T-helper 2 cell treated with Interferon-gamma antibody and Interleukin-4, amounts not matched to agents 5 μg/mL and 100 μg/mL, for 36 hours (primary cell): ENCODE data around the gene MRPS24.

Experiments used
- DNase-seq: peaks from one replicate; pipeline ENCODE4 v3.0.0; 2021; ENCODE audit warnings: low spot score
- H3K27ac Mint-ChIP-seq: one replicate; pipeline ENCODE4 v1.8.0; 2021; ENCODE audit warnings: mild to moderate bottlenecking, mixed read lengths
- H3K27me3 Mint-ChIP-seq: one replicate; pipeline ENCODE4 v1.8.0; 2021; ENCODE audit warnings: low read depth, mixed read lengths
- H3K36me3 Mint-ChIP-seq: one replicate; pipeline ENCODE4 v1.8.0; 2021; ENCODE audit warnings: low read depth, mixed read lengths
- H3K4me1 Mint-ChIP-seq: one replicate; pipeline ENCODE4 v1.8.0; 2021; ENCODE audit warnings: low read depth, mixed read lengths
- H3K4me3 Mint-ChIP-seq: one replicate; pipeline ENCODE4 v1.8.0; 2022; ENCODE audit warnings: mild to moderate bottlenecking, moderate library complexity, mixed read lengths
- H3K9me3 Mint-ChIP-seq: one replicate; pipeline ENCODE4 v1.8.0; 2021; ENCODE audit warnings: mixed read lengths

The MRPS24 gene

DNA sequence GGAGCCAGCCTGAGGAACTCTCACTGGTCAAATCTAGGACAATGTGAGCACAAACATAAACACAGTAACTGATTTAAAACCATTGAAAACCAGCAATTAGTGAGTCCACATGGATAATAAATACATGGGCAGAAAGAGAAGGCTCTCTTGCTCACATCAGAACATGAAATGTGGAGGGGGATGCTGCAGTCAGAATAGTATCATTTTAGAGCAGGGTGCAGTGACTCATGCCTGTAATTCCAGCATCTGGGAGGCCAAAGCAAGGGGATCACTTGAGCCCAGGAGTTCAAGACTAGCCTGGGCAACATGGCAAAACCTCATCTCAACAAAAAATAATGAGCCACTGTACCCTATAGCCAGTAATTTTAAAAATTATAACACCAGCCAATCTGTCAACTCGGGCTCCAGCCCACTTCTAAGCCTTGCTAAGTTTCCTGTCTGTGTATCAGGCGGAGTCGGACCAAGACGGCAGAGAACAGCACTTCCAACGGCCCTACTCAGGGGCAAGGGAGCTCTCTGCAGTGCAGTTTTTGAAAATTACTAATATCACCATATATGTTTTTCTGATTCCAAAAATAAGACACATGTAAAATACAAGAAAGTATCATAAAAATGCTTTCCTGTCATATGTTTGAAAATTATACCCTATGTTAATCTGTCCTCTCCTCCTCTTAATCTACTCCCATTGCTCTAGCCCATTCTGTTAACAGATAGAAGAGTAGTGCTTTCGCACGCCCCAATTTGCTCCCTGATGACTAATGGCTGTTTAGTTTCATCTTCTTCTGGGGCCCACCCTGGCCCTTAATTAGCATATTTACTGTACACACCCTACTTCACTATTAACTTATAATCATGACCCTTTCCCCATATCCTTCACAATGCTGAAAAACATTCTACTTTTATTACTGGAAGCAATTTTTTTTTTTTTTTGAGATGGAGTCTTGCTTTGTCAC lies 20.0 kb upstream of the MRPS24 start:
- peaks cover 12% of the 10 kb centered on the region for H3K36me3 Mint-ChIP-seq
- no peak for DNase-seq
- H3K27me3 Mint-ChIP-seq: no peaks in the 10 kb centered on the region
- no peaks in the 10 kb centered on the region for H3K9me3 Mint-ChIP-seq
- H3K4me1 Mint-ChIP-seq: peaks cover 15% of the 10 kb centered on the region
- no peak overlapping the region for H3K27ac Mint-ChIP-seq
- H3K4me3 Mint-ChIP-seq: no peak overlapping the region

DNA sequence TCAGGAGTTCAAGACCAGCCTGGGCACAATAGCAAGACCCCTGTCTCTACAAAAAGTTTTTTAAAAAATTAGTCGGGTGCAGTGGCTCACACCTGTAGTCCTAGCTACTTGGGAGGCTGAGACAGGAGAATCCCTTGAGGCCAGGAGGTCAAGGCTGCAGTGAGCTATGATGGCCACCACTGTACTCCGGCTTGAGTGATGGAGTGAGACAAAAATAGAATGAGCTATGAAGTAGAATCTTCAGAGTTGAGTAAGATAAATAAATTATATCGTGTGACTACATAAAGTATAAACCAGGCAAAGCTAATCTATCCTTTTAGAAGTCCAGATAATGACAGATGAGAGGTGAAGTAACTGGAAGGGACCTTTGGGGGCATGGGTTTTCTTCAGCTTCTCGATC lies 15.3 kb upstream of the MRPS24 start:
- Mint-ChIP-seq H3K27ac (no peak overlapping the region), H3K36me3 (peaks cover 30% of the 10 kb centered on the region), H3K4me3 (no peak overlapping the region), H3K4me1 (peaks cover 1% of the 10 kb centered on the region), H3K27me3 (no peaks in the 10 kb centered on the region), H3K9me3 (no peaks in the 10 kb centered on the region)
- no peak for DNase-seq

DNA sequence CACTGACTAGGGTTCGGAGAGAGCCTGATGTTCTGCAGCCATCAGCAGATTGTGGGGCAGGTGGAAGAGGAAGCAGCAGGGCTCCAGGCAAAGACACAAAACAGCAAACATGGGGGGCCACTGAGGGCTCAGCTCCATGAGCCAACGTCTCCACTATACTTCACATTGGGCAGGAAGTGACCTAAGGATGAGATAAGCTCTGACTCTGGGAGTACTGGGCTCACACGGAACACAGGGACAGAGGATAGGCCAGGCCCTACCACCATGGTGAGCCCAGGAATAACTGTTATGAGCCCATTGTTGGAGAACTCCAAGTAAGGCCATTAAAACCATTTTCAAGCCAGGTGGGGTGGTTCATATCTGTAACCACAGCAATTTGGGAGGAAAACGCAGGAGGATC lies 14.9 kb upstream of the MRPS24 start:
- Mint-ChIP-seq H3K27ac (no peak overlapping the region), H3K27me3 (no peaks in the 10 kb centered on the region), H3K36me3 (peaks cover 32% of the 10 kb centered on the region)

DNA sequence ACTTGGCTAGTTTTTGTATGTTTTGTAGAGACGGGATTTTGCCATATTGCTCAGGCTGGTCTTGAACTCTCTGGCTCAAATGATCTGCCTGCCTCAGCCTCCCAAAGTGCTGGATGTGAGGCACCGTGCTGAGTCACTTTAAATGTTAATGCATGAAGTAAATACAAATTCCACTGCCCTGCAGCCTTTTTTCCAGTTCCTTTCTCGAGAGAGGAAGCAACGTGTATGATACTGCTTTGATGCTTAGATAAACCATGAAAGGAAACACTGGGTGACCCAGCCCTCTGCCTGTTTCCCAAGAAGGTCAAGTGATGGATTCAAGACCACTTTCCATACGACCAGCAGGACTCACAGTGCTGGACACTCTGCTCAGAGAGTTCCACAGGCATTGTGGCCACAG lies 11.3 kb upstream of the MRPS24 start:
- DNase-seq: no peak
- Mint-ChIP-seq H3K9me3 (no peaks in the 10 kb centered on the region), H3K4me1 (no peaks in the 10 kb centered on the region), H3K4me3 (no peak overlapping the region), H3K27ac (no peak overlapping the region), H3K27me3 (no peaks in the 10 kb centered on the region), H3K36me3 (peaks cover 49% of the 10 kb centered on the region)

More for the DNA sequence above, 14.9 kb upstream of the MRPS24 start:
- no peak overlapping the region for H3K4me3 Mint-ChIP-seq
- H3K9me3 Mint-ChIP-seq: no peaks in the 10 kb centered on the region
- H3K4me1 Mint-ChIP-seq: no peaks in the 10 kb centered on the region
- no peak for DNase-seq

DNA sequence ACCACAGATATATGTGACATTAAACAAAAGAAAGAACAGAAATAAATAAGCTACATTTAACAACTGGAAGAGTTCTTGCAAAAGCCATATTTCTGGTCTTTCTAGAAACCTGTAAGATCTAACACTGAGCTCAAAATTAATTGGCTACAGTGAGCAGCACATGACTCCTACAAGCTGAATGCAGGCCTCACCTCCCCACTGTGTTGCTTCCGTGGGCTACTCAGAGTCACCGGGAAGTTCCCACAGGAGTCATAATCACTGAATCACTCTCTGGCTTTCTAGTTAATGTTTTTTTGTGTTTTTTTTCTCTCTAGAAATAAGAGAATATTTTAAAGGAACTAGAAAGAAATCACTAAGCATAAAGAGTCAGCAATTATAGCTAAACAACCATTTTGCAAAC lies 10.2 kb upstream of the MRPS24 start:
- Mint-ChIP-seq H3K4me3 (no peak overlapping the region), H3K9me3 (no peaks in the 10 kb centered on the region), H3K27me3 (no peaks in the 10 kb centered on the region), H3K36me3 (peaks cover 50% of the 10 kb centered on the region), H3K4me1 (no peaks in the 10 kb centered on the region), H3K27ac (no peak overlapping the region)
- no peak for DNase-seq

DNA sequence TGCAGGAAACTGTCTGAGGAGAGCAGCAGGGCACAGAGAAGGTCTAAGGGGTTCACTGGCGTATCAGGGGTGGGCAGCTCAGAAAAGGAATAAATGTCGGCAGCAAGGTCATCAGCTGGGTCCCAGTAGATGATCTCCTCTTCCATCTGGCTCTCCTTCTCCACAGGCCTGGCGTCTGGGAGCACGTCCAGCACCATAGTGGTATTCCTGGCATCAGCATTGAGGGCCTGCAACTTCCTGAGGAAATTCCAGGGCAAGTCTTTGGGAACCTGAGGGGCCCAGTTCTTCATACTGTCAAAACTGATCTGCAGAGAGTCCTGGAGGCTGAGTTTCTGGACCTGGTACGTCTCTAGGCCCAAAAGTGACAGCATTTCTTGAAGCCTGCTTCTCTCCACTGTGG lies 9.6 kb upstream of the MRPS24 start:
- Mint-ChIP-seq H3K4me3 (no peak overlapping the region), H3K27me3 (no peaks in the 10 kb centered on the region), H3K27ac (no peak overlapping the region), H3K4me1 (no peaks in the 10 kb centered on the region), H3K9me3 (no peaks in the 10 kb centered on the region), H3K36me3 (peaks cover 46% of the 10 kb centered on the region)
- DNase-seq: no peak

DNA sequence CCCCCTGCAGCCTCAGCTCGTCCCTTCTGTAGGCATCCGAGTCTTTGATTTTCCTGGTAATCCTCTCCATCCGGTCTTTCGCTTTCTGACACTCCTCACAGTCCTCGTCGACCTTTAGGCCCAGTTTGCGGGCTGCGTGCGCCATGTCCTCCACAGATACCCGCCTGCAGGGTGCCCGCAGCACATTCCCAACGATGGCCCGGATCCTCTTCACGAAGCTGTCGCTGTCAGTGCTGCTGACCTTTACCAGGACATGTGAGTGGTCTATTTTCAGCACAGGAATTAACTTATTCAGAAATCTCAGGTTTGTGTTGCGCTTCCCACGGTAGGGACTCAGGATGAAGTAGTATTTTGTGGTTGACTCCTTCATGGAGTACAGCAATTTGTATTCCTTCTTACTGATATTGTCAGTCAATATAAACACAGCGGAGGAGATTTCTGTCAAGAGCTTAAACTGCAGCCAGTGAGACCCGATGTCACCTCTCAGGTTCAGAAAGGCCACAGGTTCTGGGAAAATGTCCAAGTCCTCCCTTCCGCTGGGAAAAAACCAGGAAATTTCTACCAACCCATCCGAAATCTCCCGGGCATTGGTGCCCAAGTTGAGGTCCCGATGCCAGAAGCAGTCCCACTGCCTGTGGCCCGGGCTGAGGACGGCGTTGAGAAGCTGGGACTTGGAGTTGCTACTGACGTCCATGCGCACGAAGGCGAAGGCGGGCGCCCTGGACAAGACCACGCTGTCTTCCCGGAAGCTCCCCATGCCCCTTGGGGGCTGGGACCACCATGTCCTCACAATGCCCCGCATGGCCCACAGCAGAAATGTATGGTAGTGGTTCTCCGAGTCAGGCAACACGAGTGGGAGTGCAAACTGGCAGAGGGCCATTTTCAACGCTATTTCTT lies 8.9 kb upstream of the MRPS24 start:
- H3K36me3 Mint-ChIP-seq: peaks cover 46% of the 10 kb centered on the region
- DNase-seq: no peak
- H3K4me1 Mint-ChIP-seq: peaks cover under 1% of the 10 kb centered on the region
- no peaks in the 10 kb centered on the region for H3K9me3 Mint-ChIP-seq
- no peaks in the 10 kb centered on the region for H3K27me3 Mint-ChIP-seq
- no peak overlapping the region for H3K27ac Mint-ChIP-seq
- H3K4me3 Mint-ChIP-seq: no peak overlapping the region

DNA sequence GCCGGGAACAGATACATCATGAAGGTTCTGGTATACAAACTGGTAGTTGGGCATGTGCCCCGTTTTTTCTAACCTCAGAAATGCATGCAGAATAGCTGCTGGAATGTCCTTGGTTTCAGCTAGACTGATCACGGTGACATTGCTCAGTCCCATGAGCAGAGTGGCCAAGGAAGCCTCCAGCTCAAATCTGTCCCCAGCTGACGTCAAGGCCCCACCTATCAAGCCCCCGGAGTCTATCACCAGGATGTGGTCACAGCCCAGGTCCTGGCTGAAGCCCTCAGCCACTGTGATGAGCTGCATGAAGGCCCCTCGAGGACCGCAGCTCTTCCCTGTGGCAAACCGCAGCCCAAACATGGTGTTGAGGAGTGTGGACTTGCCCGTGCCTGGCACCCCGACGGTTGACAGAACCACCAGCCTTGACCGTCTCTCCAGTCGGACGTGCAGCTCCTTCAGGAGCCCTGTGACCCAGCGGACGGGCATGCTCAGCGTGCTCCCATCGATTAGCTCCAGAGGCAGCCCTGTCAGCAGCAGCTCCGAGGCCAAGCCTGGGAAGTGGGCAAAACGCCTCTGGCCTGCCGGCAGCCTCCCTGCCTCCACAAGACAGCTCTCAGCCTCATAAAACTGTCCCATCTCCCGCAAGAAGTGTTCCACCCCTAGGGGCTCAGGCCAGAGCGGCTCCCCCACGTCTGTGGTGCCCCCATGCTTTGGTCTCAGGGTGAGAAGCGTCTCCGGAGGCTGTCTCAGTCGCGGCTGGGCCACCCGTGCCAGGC lies 7.8 kb upstream of the MRPS24 start:
- Mint-ChIP-seq H3K4me3 (no peak overlapping the region), H3K36me3 (peaks cover 48% of the 10 kb centered on the region), H3K9me3 (no peaks in the 10 kb centered on the region), H3K4me1 (peaks cover 2% of the 10 kb centered on the region), H3K27ac (no peak overlapping the region), H3K27me3 (no peaks in the 10 kb centered on the region)
- DNase-seq: no peak

DNA sequence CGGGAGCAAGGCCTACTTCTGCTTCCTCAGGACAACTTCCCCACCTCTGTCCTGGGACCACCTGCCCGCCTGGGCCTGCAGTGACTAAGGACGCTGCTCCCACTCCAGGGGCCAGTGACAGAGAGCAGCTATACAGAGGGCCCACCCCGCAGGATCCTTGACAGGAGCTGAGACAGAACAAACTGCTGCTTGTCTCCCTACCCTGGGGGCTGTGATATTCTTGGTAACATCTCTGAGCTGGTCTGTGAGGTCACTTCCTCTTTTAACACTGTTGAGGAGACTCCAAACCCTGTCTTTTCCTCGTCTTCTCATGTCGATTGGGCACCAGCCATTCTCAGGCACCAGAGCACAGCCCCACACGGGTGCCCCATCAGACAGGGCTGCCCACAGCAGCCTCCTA lies 6.9 kb upstream of the MRPS24 start:
- no peak overlapping the region for H3K4me3 Mint-ChIP-seq
- no peaks in the 10 kb centered on the region for H3K27me3 Mint-ChIP-seq
- DNase-seq: no peak
- no peak overlapping the region for H3K27ac Mint-ChIP-seq
- peaks cover 2% of the 10 kb centered on the region for H3K4me1 Mint-ChIP-seq
- peaks cover 45% of the 10 kb centered on the region for H3K36me3 Mint-ChIP-seq
- H3K9me3 Mint-ChIP-seq: no peaks in the 10 kb centered on the region

DNA sequence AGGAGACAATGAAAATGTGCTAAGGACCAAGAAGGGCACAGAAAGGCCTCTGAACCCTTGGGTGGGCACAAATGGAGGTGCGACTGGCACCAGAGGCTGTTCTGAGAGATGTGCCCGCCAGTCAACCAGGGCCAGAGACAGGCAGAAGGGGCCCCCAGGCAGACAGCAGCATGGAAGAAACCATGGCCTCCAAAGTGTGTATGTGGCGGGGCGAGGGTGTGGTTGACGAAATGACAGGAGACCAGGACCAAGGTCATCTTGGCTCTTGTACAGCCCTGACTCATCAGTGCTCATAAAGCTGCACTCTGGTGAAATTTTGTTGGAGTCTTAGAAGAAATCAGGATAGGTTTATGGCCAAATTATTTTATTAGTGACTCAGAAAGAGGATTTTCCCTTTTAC lies 4.0 kb upstream of the MRPS24 start:
- Mint-ChIP-seq H3K9me3 (no peaks in the 10 kb centered on the region), H3K4me1 (peaks cover 12% of the 10 kb centered on the region), H3K4me3 (no peak overlapping the region), H3K27me3 (no peaks in the 10 kb centered on the region), H3K36me3 (peaks cover 29% of the 10 kb centered on the region), H3K27ac (no peak overlapping the region)
- DNase-seq: no peak

DNA sequence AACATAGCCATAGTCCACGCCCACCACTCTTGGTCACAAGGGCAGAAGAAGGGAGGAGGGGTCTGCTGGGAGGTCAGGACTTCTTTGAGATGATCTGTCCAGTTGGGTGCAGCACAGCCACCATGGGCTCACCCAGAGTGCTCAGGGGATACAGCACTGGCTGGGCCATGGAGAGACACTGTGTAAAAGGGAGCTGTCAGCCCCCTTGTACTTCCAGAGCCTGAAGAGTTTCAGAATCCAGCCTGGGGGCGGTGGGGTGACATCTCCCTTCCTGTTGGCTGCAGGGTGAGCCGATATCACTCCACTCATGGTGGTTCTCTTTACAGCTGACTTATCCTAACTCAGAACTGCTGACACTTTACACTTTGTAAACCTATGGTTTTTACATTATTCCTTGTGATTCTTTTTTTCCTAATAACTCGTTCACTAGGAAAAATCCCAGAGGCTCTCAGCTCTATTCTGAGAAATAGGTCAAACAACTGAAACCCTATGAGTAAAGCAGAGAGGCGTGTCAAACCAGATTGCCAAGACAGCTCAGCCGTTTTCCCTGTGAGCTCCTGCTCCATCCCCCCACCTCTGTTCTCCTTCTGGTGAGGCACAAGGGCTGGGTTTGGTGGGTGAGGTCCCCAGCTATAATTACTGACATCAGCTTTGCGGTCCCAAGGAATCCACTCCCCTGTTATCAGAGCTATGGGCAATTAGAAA lies 3.2 kb upstream of the MRPS24 start:
- Mint-ChIP-seq H3K27me3 (no peaks in the 10 kb centered on the region), H3K27ac (no peak overlapping the region), H3K4me3 (no peak overlapping the region), H3K9me3 (no peaks in the 10 kb centered on the region), H3K4me1 (peaks cover 14% of the 10 kb centered on the region), H3K36me3 (peaks cover 25% of the 10 kb centered on the region)
- DNase-seq: no peak

DNA sequence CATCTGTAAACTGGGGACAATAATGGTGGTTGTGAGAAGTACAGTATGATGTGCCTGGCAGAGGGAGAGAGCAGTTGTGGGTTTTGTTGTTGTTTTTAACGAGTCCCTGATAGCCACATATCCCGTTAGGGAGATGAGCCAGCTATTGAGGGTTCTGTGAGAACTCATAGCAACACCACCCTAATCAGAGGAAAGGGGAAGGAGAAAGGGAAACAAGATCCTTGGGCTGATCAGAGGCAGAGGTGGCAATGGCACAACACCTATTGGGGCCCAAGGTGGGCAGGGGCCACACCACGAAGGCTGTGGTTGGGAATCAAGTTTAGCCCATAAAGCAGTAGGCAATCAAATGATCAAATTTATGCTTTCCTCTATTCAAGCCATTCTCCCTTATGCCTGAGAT lies 1.7 kb upstream of the MRPS24 start:
- Mint-ChIP-seq H3K4me1 (peaks cover 14% of the 10 kb centered on the region), H3K4me3 (no peak overlapping the region), H3K9me3 (no peaks in the 10 kb centered on the region), H3K27me3 (no peaks in the 10 kb centered on the region), H3K27ac (no peak overlapping the region), H3K36me3 (peaks cover 29% of the 10 kb centered on the region)
- DNase-seq: no peak

DNA sequence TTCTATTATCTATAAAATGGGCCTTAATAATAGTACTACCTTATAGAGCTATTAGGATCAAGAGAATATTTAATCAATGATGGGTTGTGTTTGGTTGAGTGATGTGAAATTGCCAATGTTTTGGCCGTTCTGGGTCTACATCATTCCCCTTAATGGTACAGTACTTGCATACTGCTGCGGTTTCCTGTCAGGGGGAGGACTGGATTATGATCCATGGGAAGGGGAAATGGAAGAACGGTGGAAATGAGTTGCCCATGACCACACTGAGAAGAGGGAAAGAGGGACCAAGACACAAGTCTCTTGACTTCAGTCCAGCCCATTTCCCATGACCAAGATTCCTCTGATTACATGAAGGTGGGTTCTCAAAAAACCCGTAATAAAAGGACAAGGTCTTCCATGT lies 999 bp upstream of the MRPS24 start:
- Mint-ChIP-seq H3K27me3 (no peaks in the 10 kb centered on the region), H3K9me3 (no peaks in the 10 kb centered on the region), H3K27ac (no peak overlapping the region), H3K36me3 (peaks cover 30% of the 10 kb centered on the region), H3K4me1 (peaks cover 14% of the 10 kb centered on the region), H3K4me3 (peak overlapping the region; percentile 97)
- no peak for DNase-seq
